ENCODE measurements around the gene ACY1. TPM values are rescaled to one million over a fixed set of nuclear protein-coding genes. Genes with fewer than 3 reads are reported as not detected.

The ACY1 gene
- 59.4 and 69.0 TPM in 2 replicates for total RNA-seq

DNA sequence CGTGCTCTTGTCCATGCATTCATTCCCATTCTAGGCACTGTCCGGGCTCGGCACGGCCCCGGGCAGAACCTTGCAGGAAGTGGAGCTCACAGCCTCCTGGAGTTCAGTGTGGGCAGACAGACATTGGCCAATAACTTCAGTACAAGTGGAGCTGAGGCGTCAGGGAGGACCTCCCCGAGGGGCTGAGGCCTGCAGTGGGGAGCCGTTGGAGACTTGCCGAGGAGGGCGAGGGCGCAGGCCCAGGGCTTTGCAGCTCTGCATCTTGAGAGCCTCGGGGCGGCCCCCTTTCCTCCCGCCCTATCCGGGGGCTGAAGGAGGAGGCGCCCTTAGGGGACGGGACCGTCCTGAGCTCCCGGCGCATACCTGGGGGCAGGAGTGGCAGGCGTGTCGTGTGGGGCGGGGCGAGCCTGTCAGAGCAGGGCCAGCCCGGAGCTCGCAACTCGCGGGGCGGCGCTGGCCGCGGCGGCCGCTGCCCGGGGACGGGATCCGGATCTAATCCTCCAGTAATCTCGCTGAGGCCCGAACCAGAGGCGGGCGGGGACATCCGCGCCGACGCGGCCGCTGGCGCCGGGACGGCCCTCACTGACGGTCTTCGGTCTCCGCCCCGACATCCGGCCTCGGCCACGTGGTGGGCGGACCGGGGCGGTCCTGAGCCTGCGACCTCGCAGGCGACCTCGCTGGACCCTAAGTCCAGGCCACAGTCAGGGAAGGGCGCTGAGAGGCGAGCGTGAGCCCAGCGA, at the start of gene ACY1:
Gene ACY1 (plus strand): TSS at position 698 of the 740 bp plus-strand sequence. CDS start 530 bp downstream, outside the sequence.
- no peaks in the 10 kb centered on the region for H3K27me3 ChIP-seq (ENCODE audit: control insufficient read depth, insufficient read depth, low read length)
- no peaks in the 10 kb centered on the region for H3K36me3 ChIP-seq (ENCODE audit: control insufficient read depth, insufficient read depth, low read length)
- TF ChIP-seq, protein P1, sequence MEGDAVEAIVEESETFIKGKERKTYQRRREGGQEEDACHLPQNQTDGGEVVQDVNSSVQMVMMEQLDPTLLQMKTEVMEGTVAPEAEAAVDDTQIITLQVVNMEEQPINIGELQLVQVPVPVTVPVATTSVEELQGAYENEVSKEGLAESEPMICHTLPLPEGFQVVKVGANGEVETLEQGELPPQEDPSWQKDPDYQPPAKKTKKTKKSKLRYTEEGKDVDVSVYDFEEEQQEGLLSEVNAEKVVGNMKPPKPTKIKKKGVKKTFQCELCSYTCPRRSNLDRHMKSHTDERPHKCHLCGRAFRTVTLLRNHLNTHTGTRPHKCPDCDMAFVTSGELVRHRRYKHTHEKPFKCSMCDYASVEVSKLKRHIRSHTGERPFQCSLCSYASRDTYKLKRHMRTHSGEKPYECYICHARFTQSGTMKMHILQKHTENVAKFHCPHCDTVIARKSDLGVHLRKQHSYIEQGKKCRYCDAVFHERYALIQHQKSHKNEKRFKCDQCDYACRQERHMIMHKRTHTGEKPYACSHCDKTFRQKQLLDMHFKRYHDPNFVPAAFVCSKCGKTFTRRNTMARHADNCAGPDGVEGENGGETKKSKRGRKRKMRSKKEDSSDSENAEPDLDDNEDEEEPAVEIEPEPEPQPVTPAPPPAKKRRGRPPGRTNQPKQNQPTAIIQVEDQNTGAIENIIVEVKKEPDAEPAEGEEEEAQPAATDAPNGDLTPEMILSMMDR (IDR thresholded peaks at IDR 0.05; ENCODE audit: insufficient read depth, low read length, poor library complexity, severe bottlenecking) = no peak
- H3K4me3 ChIP-seq (ENCODE audit: low read depth, low read length) = peak within 1 kb of the TSS; percentile 44
- no peak for DNase-seq (ENCODE audit: low read depth)

- no peak for DNase-seq (ENCODE audit: low read depth)
- no peak overlapping the region for H3K4me3 ChIP-seq (ENCODE audit: low read depth, low read length)
- no peaks in the 10 kb centered on the region for H3K27me3 ChIP-seq (ENCODE audit: control insufficient read depth, insufficient read depth, low read length)
- TF ChIP-seq, protein P1 (IDR thresholded peaks at IDR 0.05; ENCODE audit: insufficient read depth, low read length, poor library complexity, severe bottlenecking) = no peak
- peaks cover 8% of the 10 kb centered on the region for H3K36me3 ChIP-seq (ENCODE audit: control insufficient read depth, insufficient read depth, low read length)
Measured at GRCh38 chr3:51934139-51934850, 49.0 kb upstream of the ACY1 start.

DNA sequence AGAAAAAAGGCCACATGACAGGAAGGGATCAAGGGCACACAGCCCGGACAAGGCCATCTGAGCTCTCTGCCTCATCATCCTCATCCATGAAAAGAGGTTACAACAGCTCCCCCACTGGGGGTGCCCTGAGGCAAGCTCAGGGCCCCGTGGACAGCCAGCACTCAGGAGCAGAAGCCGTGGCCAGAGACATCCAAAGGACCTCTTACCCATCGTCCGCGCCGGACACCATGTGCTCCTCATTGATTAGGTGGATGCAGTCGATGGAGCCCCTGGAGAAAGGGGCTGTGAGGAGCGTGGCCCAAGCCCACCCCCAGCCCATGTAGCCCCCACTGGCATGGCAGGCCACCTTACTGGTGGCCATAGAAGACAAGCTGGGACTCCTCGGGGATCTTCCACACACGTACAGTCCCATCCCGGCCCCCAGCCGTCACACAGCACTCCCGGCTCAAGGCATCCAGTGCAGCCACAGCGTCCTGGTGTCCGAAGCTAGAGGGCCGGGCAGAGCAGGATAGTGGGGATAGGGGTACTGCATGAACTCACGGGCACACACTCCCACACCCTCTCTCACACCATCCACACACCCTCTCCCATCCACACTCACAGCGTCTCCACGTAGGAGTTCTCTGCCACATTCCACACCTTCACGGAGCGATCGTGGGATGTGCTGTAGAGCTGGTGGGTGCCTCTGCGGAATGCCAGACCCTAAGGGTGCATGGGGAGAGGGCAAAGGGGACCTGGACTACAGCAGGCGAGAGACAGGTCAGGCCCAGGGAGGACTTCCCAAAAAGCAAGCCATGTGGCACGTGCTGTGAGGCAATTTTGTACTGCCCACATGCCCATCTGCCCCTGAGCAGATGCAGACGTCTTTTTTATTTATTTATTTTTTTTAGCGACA, 48.1 kb upstream of the ACY1 start:
- Histone ChIP-seq H3K4me3 (ENCODE audit: low read depth, low read length) (no peak overlapping the region), H3K36me3 (ENCODE audit: control insufficient read depth, insufficient read depth, low read length) (peaks cover 8% of the 10 kb centered on the region), H3K27me3 (ENCODE audit: control insufficient read depth, insufficient read depth, low read length) (no peaks in the 10 kb centered on the region)
- DNase-seq (ENCODE audit: low read depth) = no peak
- TF ChIP-seq, protein P1 (IDR thresholded peaks at IDR 0.05; ENCODE audit: insufficient read depth, low read length, poor library complexity, severe bottlenecking) = no peak

GRCh38 chr3:51935886-51936755, 47.2 kb upstream of the ACY1 start:
- no peak for DNase-seq (ENCODE audit: low read depth)
- H3K4me3 ChIP-seq (ENCODE audit: low read depth, low read length) = no peak overlapping the region
- H3K27me3 ChIP-seq (ENCODE audit: control insufficient read depth, insufficient read depth, low read length) = no peaks in the 10 kb centered on the region
- TF ChIP-seq, protein P1 (IDR thresholded peaks at IDR 0.05; ENCODE audit: insufficient read depth, low read length, poor library complexity, severe bottlenecking) = no peak
- peaks cover 8% of the 10 kb centered on the region for H3K36me3 ChIP-seq (ENCODE audit: control insufficient read depth, insufficient read depth, low read length)

DNA sequence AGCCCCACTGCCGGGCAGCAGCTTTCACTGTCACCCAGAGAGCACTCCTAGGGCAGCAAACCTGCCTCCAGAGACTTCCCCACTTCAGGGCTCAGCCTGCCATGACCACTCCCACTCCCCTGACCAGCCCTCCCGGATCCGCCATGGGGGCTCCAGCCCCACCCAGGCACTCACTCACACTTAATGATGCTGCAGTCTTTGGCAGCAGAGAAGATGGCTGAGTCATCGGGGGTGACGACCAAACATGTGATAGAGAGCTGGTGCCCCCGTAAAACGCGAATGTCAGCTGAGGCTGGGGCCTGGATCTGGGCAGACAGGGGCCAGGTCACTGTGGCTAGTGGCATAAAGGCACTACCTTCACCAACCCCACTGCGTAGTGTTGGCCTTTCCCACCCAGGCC, 46.3 kb upstream of the ACY1 start:
- peaks cover 8% of the 10 kb centered on the region for H3K36me3 ChIP-seq (ENCODE audit: control insufficient read depth, insufficient read depth, low read length)
- no peak for DNase-seq (ENCODE audit: low read depth)
- H3K4me3 ChIP-seq (ENCODE audit: low read depth, low read length) = no peak overlapping the region
- no peaks in the 10 kb centered on the region for H3K27me3 ChIP-seq (ENCODE audit: control insufficient read depth, insufficient read depth, low read length)
- TF ChIP-seq, protein P1 (IDR thresholded peaks at IDR 0.05; ENCODE audit: insufficient read depth, low read length, poor library complexity, severe bottlenecking) = no peak
